ENCODE data around the gene PIGZ. TPM values are rescaled to one million over a fixed set of nuclear protein-coding genes. Genes with fewer than 3 reads are reported as not detected.

The PIGZ gene
- total RNA-seq, 1 experiment from 2014 or later, result 1.4 TPM

GRCh38 chr3:196942915-196943277 is 25.7 kb downstream of the PIGZ start:
- intact Hi-C loops (cut with micrococcal nuclease), result no loop called here
- RAD21 ChIA-PET (ENCODE audit: low non-redundant PET in 1 of 2, low total read pairs in 2 of 2, uncharacterized antibody in 2 of 2, unreplicated experiment in 2 of 2), result interaction anchor here (1.1 to 1.6 kb wide), 3 partner anchors 27 to 375 kb away, joined by 3 read pairs; partner anchors contain the start of genes FBXO45 (in 1 of the 2) and WDR53 (in 1 of the 2)
- Histone ChIP-seq H3K9me3 (ENCODE audit: control insufficient read depth in 1 of 2, insufficient read depth in 1 of 2, low read depth in 1 of 2, low read length in 2 of 2) (no peaks in the 10 kb centered on the region), H3K79me2 (ENCODE audit: insufficient read depth, low read length) (peaks cover 65% of the 10 kb centered on the region), H3K9me2 (ENCODE audit: insufficient read depth) (no peaks in the 10 kb centered on the region), H3K4me2 (ENCODE audit: low read length) (peak overlapping the region; percentile 93), H3K9ac (ENCODE audit: low read length) (peak overlapping the region; percentile 88), H3K27ac (ENCODE audit: low read depth, low read length) (peak overlapping the region; percentile 93), H3K36me3 (ENCODE audit: control insufficient read depth in 1 of 2, insufficient read depth in 2 of 2, low read length in 2 of 2) (peaks cover 14 to 23% of the 10 kb centered on the region in 2 experiments; a peak in 3 of 4 replicates), H4K20me1 (ENCODE audit: insufficient read depth) (peaks cover 6% of the 10 kb centered on the region; the same call in 1 of the 2 replicates), H3K27me3 (ENCODE audit: insufficient read depth, low read length) (no peaks in the 10 kb centered on the region), H2AFZ (ENCODE audit: low read depth, low read length, poor library complexity, severe bottlenecking) (no peak overlapping the region), H3K4me3 (replicated peaks in 1 of 2; ENCODE audit: low read depth in 1 of 2, low read length in 2 of 2) (peak overlapping the region; percentile 72 to 89), H3K4me1 (ENCODE audit: control insufficient read depth in 1 of 2, insufficient read depth in 2 of 2, low read length in 2 of 2) (peaks cover 5 to 15% of the 10 kb centered on the region in 2 experiments; a peak in 2 of 4 replicates)
- CTCF ChIA-PET, result interaction anchor here (0.7 to 1.3 kb wide), 4 partner anchors 15 to 414 kb away, joined by 3 to 7 read pairs (median 4); partner anchors contain the start of gene SENP5
- POLR2A ChIA-PET, result interaction anchor here (0.7 to 1.7 kb wide), 4 partner anchors 8 to 235 kb away, joined by 3 to 4 read pairs (median 4); partner anchors contain the start of gene SENP5
- DNase-seq (ENCODE audit: low read depth, low spot score) (no peak), ATAC-seq (peak; percentile 21)
- TF ChIP-seq SIN3A (IDR thresholded peaks at IDR 0.05; ENCODE audit: low read depth) (no peak), POLR2A (IDR thresholded peaks at IDR 0.05; ENCODE audit: borderline replicate concordance, extremely low read depth, insufficient read depth, insufficient read length) (no peak), ZFX (IDR thresholded peaks at IDR 0.05) (peak; percentile 79), YY1 (IDR thresholded peaks at IDR 0.05; ENCODE audit: extremely low read depth, insufficient replicate concordance, low read depth, low read length) (no peak), CEBPB (IDR thresholded peaks at IDR 0.05; ENCODE audit: low read depth) (no peak), MAX (IDR thresholded peaks at IDR 0.05) (no peak)
- BruUV-seq (replicated peaks), result TSS peak; percentile 77

GRCh38 chr3:196942226-196942914 is 26.3 kb downstream of the PIGZ start, which contains the start of gene NCBP2:
TSS of gene NCBP2 (minus strand) at chr3:196942528. CDS start at chr3:196942503, 25 bp downstream.
- H3K79me2 ChIP-seq (ENCODE audit: insufficient read depth, low read length), result peaks cover 71% of the 10 kb centered on the region
- H3K4me2 ChIP-seq (ENCODE audit: low read length), result peak within 1 kb of the TSS; percentile 93
- DNase-seq (ENCODE audit: low read depth, low spot score) (peak; percentile 96), ATAC-seq (peak; percentile 92)
- intact Hi-C loops (cut with micrococcal nuclease), result no loop called here
- CTCF ChIA-PET, result interaction anchor here (0.7 to 1.3 kb wide), 5 partner anchors 15 to 414 kb away, joined by 3 to 7 read pairs (median 4); partner anchors contain the start of gene SENP5
- no peaks in the 10 kb centered on the region for H3K27me3 ChIP-seq (ENCODE audit: insufficient read depth, low read length)
- H2AFZ ChIP-seq (ENCODE audit: low read depth, low read length, poor library complexity, severe bottlenecking), result no peak within 1 kb of the TSS
- no peaks in the 10 kb centered on the region for H3K9me2 ChIP-seq (ENCODE audit: insufficient read depth)
- RAD21 ChIA-PET (ENCODE audit: low non-redundant PET in 1 of 2, low total read pairs in 2 of 2, uncharacterized antibody in 2 of 2, unreplicated experiment in 2 of 2), result interaction anchor here (0.6 to 1.6 kb wide), 4 partner anchors 9 to 374 kb away, joined by 3 to 4 read pairs (median 3); partner anchors contain the start of genes FBXO45 (in 1 of the 2) and WDR53 (in 1 of the 2)
- peaks cover 6% of the 10 kb centered on the region; the same call in 1 of the 2 replicates for H4K20me1 ChIP-seq (ENCODE audit: insufficient read depth)
- peak within 1 kb of the TSS; percentile 93 for H3K27ac ChIP-seq (ENCODE audit: low read depth, low read length)
- peak within 1 kb of the TSS; percentile 72 to 89 for H3K4me3 ChIP-seq (replicated peaks in 1 of 2; ENCODE audit: low read depth in 1 of 2, low read length in 2 of 2)
- no TSS peak for BruUV-seq (replicated peaks)
- no peaks in the 10 kb centered on the region for H3K9me3 ChIP-seq (ENCODE audit: control insufficient read depth in 1 of 2, insufficient read depth in 1 of 2, low read depth in 1 of 2, low read length in 2 of 2)
- H3K36me3 ChIP-seq (ENCODE audit: control insufficient read depth in 1 of 2, insufficient read depth in 2 of 2, low read length in 2 of 2), result peaks cover 20 to 28% of the 10 kb centered on the region in 2 experiments; a peak in 3 of 4 replicates
- POLR2A ChIA-PET, result interaction anchor here (0.7 to 1.7 kb wide), 6 partner anchors 8 to 413 kb away, joined by 3 to 4 read pairs (median 3); partner anchors contain the start of gene SENP5
- peaks cover 5 to 15% of the 10 kb centered on the region in 2 experiments; a peak in 2 of 4 replicates for H3K4me1 ChIP-seq (ENCODE audit: control insufficient read depth in 1 of 2, insufficient read depth in 2 of 2, low read length in 2 of 2)
- peak within 1 kb of the TSS; percentile 88 for H3K9ac ChIP-seq (ENCODE audit: low read length)
- TF ChIP-seq CTCF (IDR thresholded peaks at IDR 0.05 in 2 of 3, conservative IDR thresholded peaks at IDR 0.05 in 1 of 3; ENCODE audit: borderline replicate concordance in 1 of 3, insufficient read depth in 1 of 3, low read depth in 2 of 3, low read length in 2 of 3) (peak; percentile 40 to 64 (median 63); a peak in 5 of 6 replicates), REST (IDR thresholded peaks at IDR 0.05; ENCODE audit: low read depth) (no peak), CEBPB (IDR thresholded peaks at IDR 0.05; ENCODE audit: low read depth) (no peak), SRF (IDR thresholded peaks at IDR 0.05; ENCODE audit: low read depth) (peak; percentile 95), EZH2phosphoT487 (IDR thresholded peaks at IDR 0.05; ENCODE audit: borderline replicate concordance) (no peak), EZH2 (IDR thresholded peaks at IDR 0.05) (no peak), ZNF274 (IDR thresholded peaks at IDR 0.05; ENCODE audit: low read depth, low read length) (no peak), JUND (IDR thresholded peaks at IDR 0.05) (no peak)

Measured in HCT116 (cell line).